Endothelial cell of umbilical vein (primary cell): ENCODE measurements around the gene B3GNT7.

ENCODE experiments used
- CTCF ChIP-seq, 2 donors: IDR thresholded peaks; 1 replicate in 1 of 2; 2 replicates in 1 of 2; pipeline ENCODE4 v1.5.1; 2011; ENCODE audit warnings: low read length in 2 of 2, mild to moderate bottlenecking in 2 of 2, moderate library complexity in 2 of 2, control low read depth in 1 of 2, inconsistent platforms in 1 of 2, low read depth in 1 of 2; ENCODE audit not compliant: insufficient read depth in 1 of 2; ENCODE audit errors: extremely low read depth in 1 of 2
- POLR2A ChIP-seq: IDR thresholded peaks from 2 replicates; pipeline ENCODE4 v1.6.1; 2012; ENCODE audit warnings: low read depth, mild to moderate bottlenecking, control low read depth, low read length
- POLR2AphosphoS5 ChIP-seq: IDR thresholded peaks from 2 replicates; pipeline ENCODE4 v1.6.1; 2012; ENCODE audit warnings: low read depth, mild to moderate bottlenecking, control low read depth, low read length, moderate library complexity; ENCODE audit not compliant: insufficient read depth

- TF ChIP-seq POLR2A (no peak), CTCF (IDR thresholded peaks at IDR 0.05; ENCODE audit: extremely low read depth in 1 of 2, insufficient read depth in 1 of 2, low read depth in 1 of 2, low read length in 2 of 2) (no peak), POLR2AphosphoS5 (no peak)
These were observed 14.3 kb upstream of the B3GNT7 start for GRCh38 chr2:231380991-231381847.
